GM06990 (cell line): ENCODE results near the gene PCAT6.
"Not testable (repeated sequence)": the region's sequence is repeated elsewhere in the genome, so short reads cannot be mapped to it uniquely, and the experiment has no call there.

Experiments
- DNase-seq: peaks from one replicate; pipeline ENCODE4 v3.0.0-alpha.2; 2011; ENCODE audit not compliant: insufficient read length; ENCODE audit errors: extremely low read depth
- H3K27me3 ChIP-seq: replicated peaks from 2 replicates; pipeline ENCODE4 v1.6.0; 2011; ENCODE audit warnings: low read length; ENCODE audit not compliant: control insufficient read depth, insufficient read depth
- H3K36me3 ChIP-seq: 2 replicates; pipeline ENCODE4 v1.5.1; 2011; ENCODE audit warnings: low read length; ENCODE audit not compliant: control insufficient read depth, insufficient read depth
- H3K4me3 ChIP-seq: replicated peaks from 2 replicates; pipeline ENCODE4 v1.5.1; 2011; ENCODE audit warnings: low read depth, mild to moderate bottlenecking, control low read depth, low read length
- CTCF ChIP-seq: IDR thresholded peaks from 2 replicates; pipeline ENCODE4 v1.5.1; 2011; ENCODE audit warnings: low read length, control low read depth, mild to moderate bottlenecking, inconsistent platforms; ENCODE audit not compliant: insufficient read depth, poor library complexity, severe bottlenecking

Gene PCAT6

GRCh38 chr1:202815120-202815519 lies 4.4 kb downstream of the PCAT6 start:
- DNase-seq = no peak
- Histone ChIP-seq H3K36me3 (no peaks in the 10 kb centered on the region), H3K27me3 (peaks cover 3% of the 10 kb centered on the region; the same call in 1 of the 2 replicates), H3K4me3 (no peak overlapping the region)
- TF ChIP-seq CTCF = no peak

GRCh38 chr1:202818819-202819218 lies 8.1 kb downstream of the PCAT6 start:
- TF ChIP-seq CTCF = no peak
- no peaks in the 10 kb centered on the region for H3K36me3 ChIP-seq
- DNase-seq = no peak
- H3K4me3 ChIP-seq = no peak overlapping the region
- peaks cover 1% of the 10 kb centered on the region for H3K27me3 ChIP-seq

GRCh38 chr1:202821467-202821866 lies 10.7 kb downstream of the PCAT6 start:
- TF ChIP-seq CTCF = no peak
- DNase-seq = no peak
- Histone ChIP-seq H3K4me3 (no peak overlapping the region), H3K36me3 (no peaks in the 10 kb centered on the region), H3K27me3 (peaks cover 3% of the 10 kb centered on the region)

GRCh38 chr1:202825748-202826147 lies 15.0 kb downstream of the PCAT6 start:
- no peak for TF ChIP-seq CTCF
- no peak for DNase-seq
- Histone ChIP-seq H3K4me3 (no peak overlapping the region), H3K36me3 (no peaks in the 10 kb centered on the region), H3K27me3 (peaks cover 2% of the 10 kb centered on the region)

- H3K36me3 ChIP-seq, DNase-seq, H3K27me3 ChIP-seq, H3K4me3 ChIP-seq: not testable (repeated sequence)
These were observed 18.5 kb downstream of the PCAT6 start for GRCh38 chr1:202829223-202829622.

GRCh38 chr1:202831906-202832305 lies 21.2 kb downstream of the PCAT6 start:
- DNase-seq = no peak
- no peaks in the 10 kb centered on the region for H3K27me3 ChIP-seq
- no peak for TF ChIP-seq CTCF
- H3K36me3 ChIP-seq = no peaks in the 10 kb centered on the region
- no peak overlapping the region for H3K4me3 ChIP-seq
